H1 (cell line): Measurements from ENCODE around the gene SPINK9. TPM values are rescaled to one million over a fixed set of nuclear protein-coding genes. Genes with fewer than 3 reads are reported as not detected.

Experiments
- CTBP2 ChIP-seq: IDR thresholded peaks from 2 replicates; pipeline ENCODE4 v1.7.0; 2011; ENCODE audit warnings: borderline replicate concordance, mild to moderate bottlenecking, moderate library complexity, mixed read lengths, low read length; ENCODE audit not compliant: insufficient read depth, insufficient read length
- HDAC2 ChIP-seq, 2 experiments: fragments of 300-600 bp in 1 of 2; sonication (generic) in 1 of 2; IDR thresholded peaks; 2 replicates each; pipeline ENCODE4 v1.6.1; 2011 to 2012; ENCODE audit warnings: low read depth in 2 of 2, low read length in 2 of 2, mild to moderate bottlenecking in 2 of 2, moderate library complexity in 2 of 2, borderline replicate concordance in 1 of 2, inconsistent platforms in 1 of 2
- SIX5 ChIP-seq: IDR thresholded peaks from 2 replicates; pipeline ENCODE4 v1.6.1; 2011; ENCODE audit warnings: mild to moderate bottlenecking, low read depth, low read length
- SUZ12 ChIP-seq: fragments of 200-600 bp; sonication (generic); IDR thresholded peaks from 2 replicates; pipeline ENCODE4 v1.6.1; 2012; ENCODE audit warnings: mild to moderate bottlenecking, inconsistent platforms, low read length, moderate library complexity, mixed read lengths
- TAF1 ChIP-seq: IDR thresholded peaks from 2 replicates; pipeline ENCODE4 v1.6.1; 2011; ENCODE audit warnings: mild to moderate bottlenecking, low read depth, low read length
- TEAD4 ChIP-seq: IDR thresholded peaks from 2 replicates; pipeline ENCODE4 v1.6.1; 2012; ENCODE audit warnings: low read depth, low read length, inconsistent platforms, mixed read lengths
- polyA plus RNA-seq, 7 experiments: library from polyadenylated mRNA; depleted of rRNA in 3 of 7; stranded (reverse) in 5 of 7; unstranded in 2 of 7; fragments of >200 nt in 5 of 7; fragments of 200-250 nt in 2 of 7; gene quantifications; 1 replicate in 5 of 7; 2 replicates in 1 of 7; 4 replicates in 1 of 7; pipeline versions ENCODE4 v1.2.1 to v1.2.3, GENCODE V29; 2011 to 2013; ENCODE audit warnings: missing spikeins in 2 of 7, mixed read lengths in 2 of 7
- total RNA-seq: library from RNA; stranded (reverse); fragmentation: NEBNext Ultra II Directional; extraction: Animal tissue kit (Norgen Biotek cat#: 25700); gene quantifications from 2 replicates; pipeline ENCODE4 v1.2.1, GENCODE V29; 2021

The SPINK9 gene
- total and polyA plus RNA-seq, 2 of the 8 experiments (the other 6 are each of a cell fraction or from before 2014, with no cell fraction given) = not detected

- no peak for TF ChIP-seq SIX5
- no peak for TF ChIP-seq HDAC2 (IDR thresholded peaks at IDR 0.05; ENCODE audit: borderline replicate concordance in 1 of 2, low read depth in 2 of 2, low read length in 2 of 2)
- no peak for TF ChIP-seq SUZ12
- no peak for TF ChIP-seq CTBP2
- TF ChIP-seq TEAD4 = no peak
- no peak for TF ChIP-seq TAF1
- TF ChIP-seq, all 59 proteins: peak for 0
Measured at GRCh38 chr5:148364343-148364742, 29.0 kb downstream of the SPINK9 start (continued).
